Breast epithelium (tissue), 3 donors: ENCODE data around the gene VEGFB.

Experiments used
- CTCF ChIP-seq, 3 donors: fragments of 450-650 bp; IDR thresholded peaks; one replicate each; pipeline ENCODE4 v1.5.1; 2016 to 2017; ENCODE audit warnings: antibody characterized with exemption in 3 of 3, mild to moderate bottlenecking in 3 of 3, moderate library complexity in 3 of 3
- POLR2A ChIP-seq: fragments of 450-650 bp; IDR thresholded peaks from one replicate; pipeline ENCODE4 v1.6.1; 2016; ENCODE audit warnings: antibody characterized with exemption, mild to moderate bottlenecking, moderate library complexity

GRCh38 chr11:64229090-64229743, 5.2 kb upstream of the VEGFB start:
- TF ChIP-seq CTCF (IDR thresholded peaks at IDR 0.05) = no peak
- no peak for TF ChIP-seq POLR2A
